Esophagus muscularis mucosa (tissue), 4 donors: ENCODE measurements around the gene KIF26B. TPM values are rescaled to one million over a fixed set of nuclear protein-coding genes. Genes with fewer than 3 reads are reported as not detected.

Source experiments
- DNase-seq: peaks from one replicate; pipeline ENCODE4 v3.0.0-alpha.2; 2017; ENCODE audit errors: extremely low spot score
- H3K27ac ChIP-seq, 4 donors: fragments of 200-600 bp; sonication (generic); replicated peaks in 1 of 4; 1 replicate in 3 of 4; 2 replicates in 1 of 4; pipeline ENCODE4 v1.5.1; 2016 to 2019; ENCODE audit warnings: mild to moderate bottlenecking in 1 of 4
- H3K27me3 ChIP-seq, 4 donors: fragments of 200-600 bp; sonication (generic); one replicate each; pipeline versions ENCODE4 v1.5.1 to v1.6.0; 2016 to 2019
- H3K36me3 ChIP-seq, 4 donors: fragments of 200-600 bp; sonication (generic); one replicate each; pipeline ENCODE4 v1.5.1; 2016 to 2019
- H3K4me1 ChIP-seq, 4 donors: fragments of 200-600 bp; sonication (generic); one replicate each; pipeline ENCODE4 v1.5.1; 2016 to 2019
- H3K4me3 ChIP-seq, 4 donors: fragments of 200-600 bp; sonication (generic); 1 replicate in 2 of 4; 2 replicates in 2 of 4; pipeline ENCODE4 v1.5.1; 2016 to 2019; ENCODE audit warnings: mild to moderate bottlenecking in 4 of 4, moderate library complexity in 1 of 4
- H3K9me3 ChIP-seq, 4 donors: fragments of 200-600 bp; sonication (generic); 1 replicate in 3 of 4; 2 replicates in 1 of 4; pipeline ENCODE4 v1.5.1; 2016 to 2019
- CTCF ChIP-seq, 3 experiments: fragments of 200-600 bp in 2 of 3; fragments of 450-650 bp in 1 of 3; sonication (generic) in 2 of 3; IDR thresholded peaks; one replicate each; pipeline ENCODE4 v1.5.1; 2017 to 2019; ENCODE audit warnings: antibody characterized with exemption in 3 of 3, mild to moderate bottlenecking in 2 of 3, moderate library complexity in 1 of 3
- EP300 ChIP-seq: sonication (generic); formaldehyde crosslinking; IDR thresholded peaks from one replicate; pipeline ENCODE4 v1.6.1; 2017; ENCODE audit warnings: antibody characterized with exemption
- POLR2A ChIP-seq: fragments of 450-650 bp; IDR thresholded peaks from one replicate; pipeline ENCODE4 v1.6.1; 2017; ENCODE audit warnings: antibody characterized with exemption, moderate library complexity, mild to moderate bottlenecking, low read depth
- POLR2AphosphoS5 ChIP-seq, 2 donors: sonication (generic); formaldehyde crosslinking; IDR thresholded peaks; one replicate each; pipeline ENCODE4 v1.6.1; 2017; ENCODE audit warnings: antibody characterized with exemption in 2 of 2
- WGBS: methylation state at CpG from one replicate; pipeline ENCODE4 v1.1.5; 2018; 5-methylcytosine and 5-hydroxymethylcytosine counted together
- intact Hi-C: fragments of 100-400 bp; cut with DNase I; formaldehyde crosslinking; loops from one replicate; pipeline ENCODE4 v1.15.1; 2023
- total RNA-seq, 4 donors: library from RNA; depleted of rRNA; stranded (reverse); fragments of >200 nt; gene quantifications; one replicate each; pipeline versions ENCODE4 v1.1.0 to v1.2.1, GENCODE V29; 2016

The KIF26B gene
- total RNA-seq, 4 donors from 2014 or later = 0.13 to 3.7 (median 1.3) TPM

DNA sequence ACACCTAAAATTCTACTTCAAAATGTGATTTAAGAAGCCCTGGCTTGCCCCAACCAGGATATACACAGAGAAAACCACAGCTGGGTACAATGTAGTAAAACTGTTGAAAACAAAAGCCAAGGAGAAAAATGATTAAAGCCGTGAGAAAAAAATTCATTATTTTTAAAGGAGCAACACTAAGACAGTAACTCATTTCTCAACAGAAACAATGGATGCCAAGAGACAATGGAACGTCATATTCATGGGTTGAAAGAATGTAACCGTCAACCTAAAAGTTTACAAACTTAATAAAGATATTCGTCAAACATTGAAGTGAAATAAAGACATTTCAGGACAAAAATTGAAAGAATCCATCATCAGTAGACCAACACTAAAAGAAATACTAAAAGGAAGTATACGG lies 340.9 kb downstream of the KIF26B start:
- TF ChIP-seq POLR2AphosphoS5 (IDR thresholded peaks at IDR 0.05) = no peak
- TF ChIP-seq POLR2A = no peak
- TF ChIP-seq EP300 = no peak
- no peak for TF ChIP-seq CTCF (IDR thresholded peaks at IDR 0.05)
- 97% methylated on average over 5 of the region's 5 CpGs for WGBS
- intact Hi-C loops = no loop called here

GRCh38 chr1:245500546-245500945 lies 345.8 kb downstream of the KIF26B start:
- whole genome bisulfite sequencing = 60% methylated on average over 7 of the region's 7 CpGs
- Histone ChIP-seq H3K4me3 (no peak overlapping the region), H3K4me1 (no peaks in the 10 kb centered on the region), H3K27ac (no peak overlapping the region), H3K27me3 (no peaks in the 10 kb centered on the region), H3K9me3 (no peaks in the 10 kb centered on the region), H3K36me3 (no peaks in the 10 kb centered on the region)
- no peak for TF ChIP-seq POLR2AphosphoS5 (IDR thresholded peaks at IDR 0.05)
- no peak for TF ChIP-seq CTCF (IDR thresholded peaks at IDR 0.05)
- TF ChIP-seq POLR2A = no peak
- no peak for TF ChIP-seq EP300
- intact Hi-C loops = no loop called here
- no peak for DNase-seq

More for the DNA sequence above, 340.9 kb downstream of the KIF26B start:
- Histone ChIP-seq H3K9me3 (no peaks in the 10 kb centered on the region), H3K4me3 (no peak overlapping the region), H3K27ac (no peak overlapping the region), H3K27me3 (no peaks in the 10 kb centered on the region), H3K36me3 (no peaks in the 10 kb centered on the region), H3K4me1 (no peaks in the 10 kb centered on the region)
- no peak for DNase-seq

GRCh38 chr1:245501633-245502032 lies 346.8 kb downstream of the KIF26B start:
- Histone ChIP-seq H3K4me1 (no peaks in the 10 kb centered on the region), H3K9me3 (no peaks in the 10 kb centered on the region), H3K4me3 (no peak overlapping the region), H3K27me3 (no peaks in the 10 kb centered on the region), H3K27ac (no peak overlapping the region), H3K36me3 (no peaks in the 10 kb centered on the region)
- no peak for TF ChIP-seq POLR2A
- no peak for TF ChIP-seq EP300
- no peak for DNase-seq
- WGBS = 96% methylated on average over 7 of the region's 7 CpGs
- intact Hi-C loops = no loop called here

DNA sequence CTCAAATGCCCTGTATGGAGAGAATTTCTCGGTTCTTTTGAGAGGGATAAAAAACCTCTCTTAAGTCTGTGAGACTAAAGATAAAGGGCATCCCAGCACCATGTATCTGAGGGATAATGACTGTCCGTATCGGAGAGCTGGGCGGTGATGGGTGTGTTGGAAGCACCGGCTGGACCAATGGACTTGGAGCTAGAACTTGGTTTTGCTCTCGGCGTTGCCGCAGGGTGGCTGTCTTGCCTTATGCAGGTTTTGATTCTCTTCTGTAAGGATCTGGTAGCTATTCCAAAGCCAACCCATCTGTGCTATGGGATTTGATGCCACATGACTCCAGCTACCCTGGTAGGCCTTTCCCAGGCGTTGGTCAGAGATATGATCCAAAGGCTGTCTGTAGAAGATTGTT lies 348.8 kb downstream of the KIF26B start:
- Histone ChIP-seq H3K27me3 (no peaks in the 10 kb centered on the region), H3K36me3 (no peaks in the 10 kb centered on the region), H3K4me1 (no peaks in the 10 kb centered on the region), H3K27ac (no peak overlapping the region), H3K9me3 (no peaks in the 10 kb centered on the region), H3K4me3 (no peak overlapping the region)
- no peak for TF ChIP-seq POLR2AphosphoS5 (IDR thresholded peaks at IDR 0.05)
- no peak for TF ChIP-seq CTCF (IDR thresholded peaks at IDR 0.05)
- TF ChIP-seq EP300 = no peak
- TF ChIP-seq POLR2A = no peak
- intact Hi-C loops = no loop called here
- whole genome bisulfite sequencing = 99% methylated on average over 8 of the region's 9 CpGs
- DNase-seq = no peak

DNA sequence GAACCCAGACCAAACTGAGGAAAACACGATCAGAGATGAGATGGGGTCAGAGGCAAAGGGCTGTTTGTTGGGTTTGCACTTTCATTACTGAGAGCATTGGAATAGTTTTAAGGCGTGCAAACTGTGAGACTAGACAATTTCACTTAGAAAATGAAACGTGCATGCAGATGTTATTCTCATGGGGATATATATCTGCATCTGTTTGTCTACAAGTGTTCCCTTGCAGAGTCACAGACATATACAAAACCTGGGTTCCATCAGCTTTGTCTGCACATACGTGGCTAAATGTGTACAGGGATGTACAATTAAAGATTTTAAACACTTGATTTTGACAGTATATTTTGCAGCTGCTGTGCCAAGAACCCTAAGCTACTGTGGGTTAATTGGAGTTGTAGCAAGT lies 355.4 kb downstream of the KIF26B start:
- peaks cover 0 to 3% (median 0%) of the 10 kb centered on the region in 4 donors for H3K9me3 ChIP-seq
- H3K4me3 ChIP-seq = no peak overlapping the region
- peaks cover 0 to 8% (median 0%) of the 10 kb centered on the region in 4 donors for H3K27me3 ChIP-seq
- 44% methylated on average over 4 of the region's 4 CpGs for WGBS
- intact Hi-C loops = loop anchor here (10.0 kb wide), 1 partner anchor 495 kb away; no protein-coding TSS in a partner anchor
- H3K27ac ChIP-seq = no peak overlapping the region
- H3K36me3 ChIP-seq = no peaks in the 10 kb centered on the region
- TF ChIP-seq EP300 = no peak
- TF ChIP-seq POLR2A = no peak
- no peak for DNase-seq
- peaks cover 0 to 11% (median 0%) of the 10 kb centered on the region in 4 donors for H3K4me1 ChIP-seq
